Glutamatergic neuron (in vitro differentiated cells): Measurements from ENCODE around the gene CETN2. TPM values are rescaled to one million over a fixed set of nuclear protein-coding genes. Genes with fewer than 3 reads are reported as not detected.

ENCODE experiments used
- DNase-seq: peaks from one replicate; pipeline ENCODE4 v3.0.0; 2022
- H3K27ac Mint-ChIP-seq: one replicate; pipeline ENCODE4 v1.8.0; 2020; ENCODE audit warnings: mild to moderate bottlenecking, mixed read lengths, inconsistent platforms; ENCODE audit not compliant: unreplicated experiment
- H3K27me3 Mint-ChIP-seq: one replicate; pipeline ENCODE4 v1.8.0; 2020; ENCODE audit warnings: mild to moderate bottlenecking, moderate library complexity, mixed read lengths, inconsistent platforms; ENCODE audit not compliant: unreplicated experiment
- H3K36me3 Mint-ChIP-seq: one replicate; pipeline ENCODE4 v1.8.0; 2020; ENCODE audit warnings: mild to moderate bottlenecking, mixed read lengths, inconsistent platforms; ENCODE audit not compliant: unreplicated experiment
- H3K4me1 Mint-ChIP-seq: one replicate; pipeline ENCODE4 v1.8.0; 2020; ENCODE audit warnings: mild to moderate bottlenecking, low read depth, mixed read lengths, inconsistent platforms; ENCODE audit not compliant: unreplicated experiment
- H3K4me3 Mint-ChIP-seq: one replicate; pipeline ENCODE4 v1.8.0; 2020; ENCODE audit warnings: mild to moderate bottlenecking, mixed read lengths, inconsistent platforms; ENCODE audit not compliant: unreplicated experiment
- H3K9me3 Mint-ChIP-seq: one replicate; pipeline ENCODE4 v1.8.0; 2020; ENCODE audit warnings: mild to moderate bottlenecking, moderate library complexity, mixed read lengths, inconsistent platforms; ENCODE audit not compliant: unreplicated experiment
- CTCF ChIP-seq: fragments of 200-600 bp; sonication (generic); IDR thresholded peaks from one replicate; pipeline ENCODE4 v1.5.0; 2021; ENCODE audit not compliant: partially characterized antibody, unreplicated experiment
- total RNA-seq: library from RNA; stranded (reverse); fragmentation: NEBNext Ultra II Directional; extraction: Animal tissue kit (Norgen Biotek cat#: 25700); gene quantifications from one replicate; pipeline ENCODE4 v1.2.1, GENCODE V29; 2021; ENCODE audit not compliant: unreplicated experiment

The CETN2 gene
- total RNA-seq, 1 donor from 2014 or later: 23.6 TPM

- DNase-seq: no peak
- Mint-ChIP-seq H3K4me3 (no peak overlapping the region), H3K27ac (no peak overlapping the region), H3K4me1 (peaks cover 2% of the 10 kb centered on the region), H3K9me3 (no peaks in the 10 kb centered on the region), H3K36me3 (no peaks in the 10 kb centered on the region), H3K27me3 (peaks cover 2% of the 10 kb centered on the region)
- TF ChIP-seq CTCF: no peak
Measured at GRCh38 chrX:152865232-152865920, 34.8 kb upstream of the CETN2 start.

GRCh38 chrX:152861826-152862225 is 31.3 kb upstream of the CETN2 start:
- no peak for TF ChIP-seq CTCF
- H3K9me3 Mint-ChIP-seq: no peaks in the 10 kb centered on the region
- H3K27me3 Mint-ChIP-seq: peaks cover 2% of the 10 kb centered on the region
- H3K4me1 Mint-ChIP-seq: peaks cover 2% of the 10 kb centered on the region
- DNase-seq: no peak
- no peak overlapping the region for H3K4me3 Mint-ChIP-seq
- no peaks in the 10 kb centered on the region for H3K36me3 Mint-ChIP-seq
- no peak overlapping the region for H3K27ac Mint-ChIP-seq

- DNase-seq: no peak
- no peaks in the 10 kb centered on the region for H3K36me3 Mint-ChIP-seq
Measured at GRCh38 chrX:152861116-152861515, 30.6 kb upstream of the CETN2 start.

GRCh38 chrX:152853986-152854385 is 23.4 kb upstream of the CETN2 start:
- H3K9me3 Mint-ChIP-seq: no peaks in the 10 kb centered on the region
- no peaks in the 10 kb centered on the region for H3K4me1 Mint-ChIP-seq
- H3K4me3 Mint-ChIP-seq: no peak overlapping the region
- no peak overlapping the region for H3K27ac Mint-ChIP-seq
- H3K36me3 Mint-ChIP-seq: peaks cover 6% of the 10 kb centered on the region
- H3K27me3 Mint-ChIP-seq: no peaks in the 10 kb centered on the region
- DNase-seq: no peak
- no peak for TF ChIP-seq CTCF

More at GRCh38 chrX:152861116-152861515, 30.6 kb upstream of the CETN2 start:
- Mint-ChIP-seq H3K27ac (no peak overlapping the region), H3K27me3 (peaks cover 2% of the 10 kb centered on the region), H3K4me3 (no peak overlapping the region), H3K9me3 (no peaks in the 10 kb centered on the region), H3K4me1 (peaks cover 2% of the 10 kb centered on the region)
- TF ChIP-seq CTCF: no peak

- no peak overlapping the region for H3K27ac Mint-ChIP-seq
- H3K27me3 Mint-ChIP-seq: no peaks in the 10 kb centered on the region
- H3K4me3 Mint-ChIP-seq: no peak overlapping the region
- no peak for DNase-seq
- H3K4me1 Mint-ChIP-seq: no peaks in the 10 kb centered on the region
- peaks cover 6% of the 10 kb centered on the region for H3K36me3 Mint-ChIP-seq
- TF ChIP-seq CTCF: no peak
- no peaks in the 10 kb centered on the region for H3K9me3 Mint-ChIP-seq
Measured at GRCh38 chrX:152850465-152850864, 19.9 kb upstream of the CETN2 start.
